Stomach (tissue), 4 donors: ENCODE measurements around the gene TBX21.

Experiments used
- EP300 ChIP-seq: sonication (generic); formaldehyde crosslinking; IDR thresholded peaks from one replicate; pipeline ENCODE4 v1.6.1; 2017; ENCODE audit warnings: antibody characterized with exemption
- POLR2A ChIP-seq, 4 donors: fragments of 450-650 bp; IDR thresholded peaks; one replicate each; pipeline ENCODE4 v1.6.1; 2016; ENCODE audit warnings: antibody characterized with exemption in 4 of 4, control low read depth in 2 of 4, mild to moderate bottlenecking in 1 of 4, moderate library complexity in 1 of 4
- POLR2AphosphoS5 ChIP-seq, 3 donors: sonication (generic); formaldehyde crosslinking; IDR thresholded peaks; one replicate each; pipeline ENCODE4 v1.6.1; 2016; ENCODE audit warnings: antibody characterized with exemption in 3 of 3
- TF ChIP-seq, protein P1 (sequence below), 7 experiments: fragments of 450-650 bp in 4 of 7; fragments of 200-600 bp in 3 of 7; sonication (generic) in 3 of 7; IDR thresholded peaks; one replicate each; pipeline ENCODE4 v1.5.1; 2016 to 2019; ENCODE audit warnings: antibody characterized with exemption in 7 of 7, control low read depth in 2 of 7, mild to moderate bottlenecking in 1 of 7

DNA sequence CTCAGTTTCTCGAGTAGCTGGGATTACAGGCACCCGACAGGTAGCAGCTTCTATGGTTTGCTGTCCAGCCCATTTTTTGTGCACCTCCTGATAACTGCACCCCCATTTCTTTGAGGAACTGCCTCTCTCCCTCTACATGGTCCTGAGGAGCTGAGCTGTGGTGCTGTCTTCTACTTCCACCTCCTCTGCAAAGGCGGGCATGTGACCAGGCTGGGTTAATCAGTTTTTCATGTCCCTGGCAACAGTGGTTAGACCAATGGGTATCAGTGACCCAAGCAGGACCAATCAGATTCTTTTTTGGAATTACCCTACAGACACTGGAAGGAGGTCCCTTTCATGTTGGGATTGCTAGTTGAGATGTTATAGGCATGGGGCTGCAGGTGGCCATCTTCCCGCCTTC lies 41.3 kb downstream of the TBX21 start:
- TF ChIP-seq, protein P1, sequence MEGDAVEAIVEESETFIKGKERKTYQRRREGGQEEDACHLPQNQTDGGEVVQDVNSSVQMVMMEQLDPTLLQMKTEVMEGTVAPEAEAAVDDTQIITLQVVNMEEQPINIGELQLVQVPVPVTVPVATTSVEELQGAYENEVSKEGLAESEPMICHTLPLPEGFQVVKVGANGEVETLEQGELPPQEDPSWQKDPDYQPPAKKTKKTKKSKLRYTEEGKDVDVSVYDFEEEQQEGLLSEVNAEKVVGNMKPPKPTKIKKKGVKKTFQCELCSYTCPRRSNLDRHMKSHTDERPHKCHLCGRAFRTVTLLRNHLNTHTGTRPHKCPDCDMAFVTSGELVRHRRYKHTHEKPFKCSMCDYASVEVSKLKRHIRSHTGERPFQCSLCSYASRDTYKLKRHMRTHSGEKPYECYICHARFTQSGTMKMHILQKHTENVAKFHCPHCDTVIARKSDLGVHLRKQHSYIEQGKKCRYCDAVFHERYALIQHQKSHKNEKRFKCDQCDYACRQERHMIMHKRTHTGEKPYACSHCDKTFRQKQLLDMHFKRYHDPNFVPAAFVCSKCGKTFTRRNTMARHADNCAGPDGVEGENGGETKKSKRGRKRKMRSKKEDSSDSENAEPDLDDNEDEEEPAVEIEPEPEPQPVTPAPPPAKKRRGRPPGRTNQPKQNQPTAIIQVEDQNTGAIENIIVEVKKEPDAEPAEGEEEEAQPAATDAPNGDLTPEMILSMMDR (IDR thresholded peaks at IDR 0.05): no peak
- TF ChIP-seq POLR2A (IDR thresholded peaks at IDR 0.05): no peak
- TF ChIP-seq POLR2AphosphoS5 (IDR thresholded peaks at IDR 0.05): no peak
- TF ChIP-seq EP300: no peak
